Mesothelial cell of epicardium (in vitro differentiated cells): ENCODE measurements around the gene COPB1. TPM values are rescaled to one million over a fixed set of nuclear protein-coding genes. Genes with fewer than 3 reads are reported as not detected.

Experiments used
- DNase-seq, 2 experiments: peaks; one replicate each; pipeline ENCODE4 v3.0.0; 2021; ENCODE audit warnings: low spot score in 2 of 2; ENCODE audit not compliant: unreplicated experiment in 2 of 2
- H3K27ac Mint-ChIP-seq: 2 replicates; pipeline ENCODE4 v1.8.0; 2021; ENCODE audit warnings: mixed read lengths
- H3K27me3 Mint-ChIP-seq: 2 replicates; pipeline ENCODE4 v1.8.0; 2021; ENCODE audit warnings: low read depth, mixed read lengths
- H3K36me3 Mint-ChIP-seq: 2 replicates; pipeline ENCODE4 v1.8.0; 2021; ENCODE audit warnings: mixed read lengths
- H3K4me1 Mint-ChIP-seq: 2 replicates; pipeline ENCODE4 v1.8.0; 2021; ENCODE audit warnings: mixed read lengths
- H3K4me3 Mint-ChIP-seq: 2 replicates; pipeline ENCODE4 v1.8.0; 2021; ENCODE audit warnings: mild to moderate bottlenecking, moderate library complexity, mixed read lengths
- H3K9me3 Mint-ChIP-seq: 2 replicates; pipeline ENCODE4 v1.8.0; 2021; ENCODE audit warnings: mixed read lengths
- CTCF ChIP-seq: fragments of 200-600 bp; sonication (generic); IDR thresholded peaks from one replicate; pipeline ENCODE4 v1.5.0; 2021; ENCODE audit warnings: antibody characterized with exemption; ENCODE audit not compliant: unreplicated experiment
- total RNA-seq: library from RNA; stranded (reverse); gene quantifications from 3 replicates; pipeline ENCODE4 v1.2.1, GENCODE V29; 2021

COPB1 gene
- total RNA-seq, 1 donor from 2014 or later, result 116 TPM

DNA sequence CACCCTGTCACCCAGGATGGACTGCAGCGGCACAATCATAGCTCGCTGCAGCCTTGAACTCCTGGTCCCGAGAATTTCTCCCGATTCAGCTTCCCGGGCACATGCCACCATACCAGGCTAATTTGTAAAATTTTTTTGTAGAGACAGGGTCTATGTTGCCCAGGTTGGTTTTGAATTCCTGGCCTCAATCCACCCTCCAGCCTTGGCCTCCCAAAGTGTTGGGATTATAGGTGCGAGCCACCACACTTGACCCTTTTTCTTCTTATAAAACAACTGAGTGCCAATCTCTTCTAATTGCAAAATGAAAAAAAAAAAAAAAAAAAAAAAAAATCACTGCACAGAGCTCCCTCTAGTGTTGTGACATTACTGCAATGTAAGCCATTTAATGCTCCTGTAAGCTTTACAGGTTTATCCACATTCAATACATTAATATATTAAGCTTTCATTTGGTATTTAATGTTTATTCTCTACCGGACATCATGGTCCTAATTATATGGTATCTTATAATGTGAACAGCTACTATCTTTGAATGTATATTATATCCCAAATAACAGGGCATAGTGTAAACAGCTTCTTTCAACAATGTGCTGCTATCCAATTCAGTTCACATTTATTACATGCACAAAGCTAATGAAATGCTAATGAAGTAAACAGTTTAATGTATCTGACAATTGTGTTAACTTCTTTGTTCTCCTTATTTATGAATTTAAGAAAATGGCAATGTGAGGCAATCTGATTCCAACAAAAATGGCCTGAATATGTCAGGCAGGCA lies 44.6 kb downstream of the COPB1 start:
- no peaks in the 10 kb centered on the region for H3K4me1 Mint-ChIP-seq
- H3K9me3 Mint-ChIP-seq, result no peaks in the 10 kb centered on the region
- H3K27ac Mint-ChIP-seq, result peak overlapping the region; percentile 14
- no peak overlapping the region for H3K4me3 Mint-ChIP-seq
- peaks cover 26% of the 10 kb centered on the region for H3K36me3 Mint-ChIP-seq
- H3K27me3 Mint-ChIP-seq, result no peaks in the 10 kb centered on the region
- TF ChIP-seq CTCF, result peak; percentile 26
- DNase-seq, result no peak

DNA sequence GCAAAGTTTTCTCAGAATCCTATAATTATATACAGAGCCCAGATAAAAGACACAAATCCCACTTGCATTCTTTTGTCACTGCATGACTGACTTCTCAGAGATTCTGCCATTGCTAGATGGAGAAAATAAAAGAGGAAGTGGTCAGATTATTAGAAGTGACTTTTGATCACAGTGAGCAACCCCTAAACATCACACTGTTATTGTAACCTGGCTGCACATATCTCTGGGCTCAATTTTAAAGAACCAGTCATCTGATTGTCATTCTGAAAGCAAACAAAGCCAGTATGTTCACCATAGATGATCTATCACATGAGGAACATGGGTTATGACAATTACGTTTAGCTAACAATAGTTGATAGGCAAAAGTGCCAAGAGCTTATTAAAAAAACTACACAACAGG lies 47.8 kb downstream of the COPB1 start:
- Mint-ChIP-seq H3K4me3 (no peak overlapping the region), H3K4me1 (no peaks in the 10 kb centered on the region), H3K9me3 (no peaks in the 10 kb centered on the region), H3K27ac (no peak overlapping the region), H3K36me3 (peaks cover 14% of the 10 kb centered on the region), H3K27me3 (no peaks in the 10 kb centered on the region)
- DNase-seq, result no peak
- TF ChIP-seq CTCF, result no peak

DNA sequence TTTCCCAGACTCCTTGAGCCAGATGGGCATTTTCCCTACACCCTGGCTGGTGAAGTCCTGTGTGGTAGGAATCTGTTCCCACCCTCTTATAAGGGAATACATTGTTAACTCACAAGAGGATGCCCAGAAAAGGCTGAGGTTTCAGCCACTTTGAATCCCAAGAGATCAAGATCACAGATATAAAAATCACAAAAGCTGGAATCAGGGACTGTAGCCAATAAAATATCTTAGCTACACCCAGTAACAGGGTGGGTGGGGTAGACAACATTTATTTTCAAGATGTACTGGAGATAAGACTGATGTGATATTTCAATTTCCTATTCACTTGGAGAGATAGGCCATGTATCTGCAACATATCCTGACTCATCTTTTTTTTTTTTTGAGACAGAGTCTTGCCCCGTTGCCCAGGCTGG lies 50.3 kb downstream of the COPB1 start:
- no peak for DNase-seq
- H3K9me3 Mint-ChIP-seq, result no peaks in the 10 kb centered on the region
- no peak overlapping the region for H3K4me3 Mint-ChIP-seq
- no peak overlapping the region for H3K27ac Mint-ChIP-seq
- no peaks in the 10 kb centered on the region for H3K27me3 Mint-ChIP-seq
- peaks cover 12% of the 10 kb centered on the region for H3K36me3 Mint-ChIP-seq
- peaks cover 6% of the 10 kb centered on the region for H3K4me1 Mint-ChIP-seq
- no peak for TF ChIP-seq CTCF

DNA sequence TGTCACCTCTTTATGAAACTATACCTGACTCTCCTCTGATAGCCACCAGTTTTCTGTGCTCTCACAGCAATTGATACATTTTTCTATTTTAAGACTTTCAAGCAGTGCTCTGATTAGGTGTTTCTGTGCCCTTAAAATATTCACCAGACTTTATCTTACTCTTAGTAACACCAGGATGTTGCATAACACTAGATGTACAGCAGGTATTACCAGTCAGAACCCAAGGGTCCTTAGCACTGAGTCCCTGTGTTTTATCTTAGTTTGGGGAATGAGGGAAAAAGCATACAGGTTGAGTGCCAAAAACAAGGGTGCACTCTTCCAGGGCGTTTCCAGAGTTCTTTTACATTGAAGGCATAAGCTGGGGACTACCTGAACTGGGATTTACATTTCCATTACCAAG lies 51.4 kb downstream of the COPB1 start:
- no peaks in the 10 kb centered on the region for H3K27me3 Mint-ChIP-seq
- no peak for TF ChIP-seq CTCF
- no peak for DNase-seq
- H3K4me3 Mint-ChIP-seq, result no peak overlapping the region
- no peaks in the 10 kb centered on the region for H3K9me3 Mint-ChIP-seq
- peaks cover 6% of the 10 kb centered on the region for H3K4me1 Mint-ChIP-seq
- no peak overlapping the region for H3K27ac Mint-ChIP-seq
- H3K36me3 Mint-ChIP-seq, result peaks cover 12% of the 10 kb centered on the region

- Mint-ChIP-seq H3K4me1 (peaks cover 6% of the 10 kb centered on the region), H3K27me3 (no peaks in the 10 kb centered on the region), H3K4me3 (no peak overlapping the region), H3K9me3 (no peaks in the 10 kb centered on the region), H3K36me3 (peaks cover 9% of the 10 kb centered on the region), H3K27ac (peak overlapping the region; percentile 24)
- TF ChIP-seq CTCF, result no peak
- DNase-seq, result no peak
Measured at GRCh38 chr11:14446701-14447169, 52.9 kb downstream of the COPB1 start.
